SK-N-DZ (cell line): ENCODE measurements around the gene SV2A.

Experiments used
- DNase-seq: peaks from one replicate; pipeline ENCODE4 v3.0.0-alpha.2; 2015; ENCODE audit warnings: low spot score

SV2A gene

GRCh38 chr1:149931212-149931790 lies 13.7 kb upstream of the SV2A start:
- no peak for DNase-seq

GRCh38 chr1:149929856-149930255 lies 12.2 kb upstream of the SV2A start:
- DNase-seq, result no peak

GRCh38 chr1:149928401-149928724 lies 10.7 kb upstream of the SV2A start:
- DNase-seq, result no peak

GRCh38 chr1:149927563-149928400 lies 10.1 kb upstream of the SV2A start, which contains the start of gene SF3B4:
TSS of gene SF3B4 (minus strand) at chr1:149927803. CDS start at chr1:149927759, 44 bp downstream.
- DNase-seq, result peak; percentile 96

GRCh38 chr1:149927056-149927562 lies 9.5 kb upstream of the SV2A start:
- no peak for DNase-seq

- no peak for DNase-seq
These were observed 8.7 kb upstream of the SV2A start for GRCh38 chr1:149926296-149926695.

GRCh38 chr1:149925751-149926150 lies 8.1 kb upstream of the SV2A start:
- DNase-seq, result no peak

- DNase-seq, result no peak
These were observed 7.7 kb upstream of the SV2A start for GRCh38 chr1:149925345-149925744.

GRCh38 chr1:149923626-149924025 lies 6.0 kb upstream of the SV2A start:
- no peak for DNase-seq

GRCh38 chr1:149916898-149917252 lies 769 bp downstream of the SV2A start:
- no peak for DNase-seq

GRCh38 chr1:149916193-149916897 lies 1.3 kb downstream of the SV2A start:
- no peak for DNase-seq

GRCh38 chr1:149915429-149916192 lies 2.0 kb downstream of the SV2A start:
- no peak for DNase-seq

GRCh38 chr1:149914545-149914944 lies 3.1 kb downstream of the SV2A start:
- DNase-seq, result no peak

- DNase-seq, result no peak
These were observed 11.0 kb downstream of the SV2A start for GRCh38 chr1:149906570-149907075.

- DNase-seq, result no peak
These were observed 13.7 kb downstream of the SV2A start for GRCh38 chr1:149903836-149904491.

- peak; percentile 96 for DNase-seq
These were observed 18.0 kb downstream of the SV2A start, which contains the start of gene BOLA1 for GRCh38 chr1:149899460-149900284. TSS of gene BOLA1 (plus strand) at chr1:149899568. CDS start at chr1:149900060, 492 bp downstream.

GRCh38 chr1:149896575-149896974 lies 21.1 kb downstream of the SV2A start:
- no peak for DNase-seq

- no peak for DNase-seq
These were observed 28.7 kb downstream of the SV2A start for GRCh38 chr1:149888999-149889289.

GRCh38 chr1:149888247-149888998 lies 29.2 kb downstream of the SV2A start:
- DNase-seq, result peak; percentile 92
